Stimulated activated naive CD8-positive, alpha-beta T cell treated with anti-CD3 and anti-CD28 coated beads, Interleukin-15, Interleukin-2, amounts not matched to agents 100 ng/mL and 50 ng/mL, for 24 hours (primary cell): ENCODE results near the gene EMC9.

Experiments
- H3K27ac Mint-ChIP-seq: one replicate; pipeline ENCODE4 v1.8.0; 2021; ENCODE audit warnings: mild to moderate bottlenecking, mixed read lengths
- H3K27me3 Mint-ChIP-seq: one replicate; pipeline ENCODE4 v1.8.0; 2021; ENCODE audit warnings: mixed read lengths
- H3K36me3 Mint-ChIP-seq: one replicate; pipeline ENCODE4 v1.8.0; 2021; ENCODE audit warnings: low read depth, mixed read lengths
- H3K4me1 Mint-ChIP-seq: one replicate; pipeline ENCODE4 v1.8.0; 2021; ENCODE audit warnings: low read depth, mixed read lengths
- H3K4me3 Mint-ChIP-seq: one replicate; pipeline ENCODE4 v1.8.0; 2021; ENCODE audit warnings: mild to moderate bottlenecking, mixed read lengths
- H3K9me3 Mint-ChIP-seq: one replicate; pipeline ENCODE4 v1.8.0; 2021; ENCODE audit warnings: mixed read lengths

EMC9 gene

GRCh38 chr14:24132061-24132685 is 9.2 kb downstream of the EMC9 start:
- Mint-ChIP-seq H3K4me1 (peaks cover 33% of the 10 kb centered on the region), H3K4me3 (no peak overlapping the region)

GRCh38 chr14:24131549-24131966 is 9.8 kb downstream of the EMC9 start:
- no peak overlapping the region for H3K4me3 Mint-ChIP-seq
- no peaks in the 10 kb centered on the region for H3K9me3 Mint-ChIP-seq
- peak overlapping the region; percentile 81 for H3K27ac Mint-ChIP-seq
- H3K4me1 Mint-ChIP-seq = peaks cover 27% of the 10 kb centered on the region
- peaks cover under 1% of the 10 kb centered on the region for H3K36me3 Mint-ChIP-seq
- H3K27me3 Mint-ChIP-seq = no peaks in the 10 kb centered on the region

More at GRCh38 chr14:24132061-24132685, 9.2 kb downstream of the EMC9 start:
- Mint-ChIP-seq H3K27me3 (no peaks in the 10 kb centered on the region), H3K9me3 (no peaks in the 10 kb centered on the region), H3K36me3 (peaks cover 7% of the 10 kb centered on the region), H3K27ac (peak overlapping the region; percentile 82)

GRCh38 chr14:24130717-24131548 is 10.5 kb downstream of the EMC9 start:
- H3K9me3 Mint-ChIP-seq = no peaks in the 10 kb centered on the region

GRCh38 chr14:24130380-24130716 is 11.0 kb downstream of the EMC9 start, which contains the start of gene FITM1:
FITM1 (plus strand) TSS chr14:24130659; CDS start chr14:24131564, 905 bp downstream.
- H3K36me3 Mint-ChIP-seq = no peaks in the 10 kb centered on the region
- H3K4me1 Mint-ChIP-seq = peaks cover 22% of the 10 kb centered on the region
- H3K27ac Mint-ChIP-seq = peak within 1 kb of the TSS; percentile 33

More at GRCh38 chr14:24130717-24131548, 10.5 kb downstream of the EMC9 start:
- no peaks in the 10 kb centered on the region for H3K36me3 Mint-ChIP-seq
- H3K4me3 Mint-ChIP-seq = no peak overlapping the region
- peaks cover 25% of the 10 kb centered on the region for H3K4me1 Mint-ChIP-seq
- H3K27me3 Mint-ChIP-seq = no peaks in the 10 kb centered on the region
- peak overlapping the region; percentile 33 for H3K27ac Mint-ChIP-seq

GRCh38 chr14:24129410-24129998 is 11.9 kb downstream of the EMC9 start:
- Mint-ChIP-seq H3K9me3 (no peaks in the 10 kb centered on the region), H3K27me3 (no peaks in the 10 kb centered on the region), H3K36me3 (no peaks in the 10 kb centered on the region), H3K27ac (no peak overlapping the region), H3K4me1 (peaks cover 17% of the 10 kb centered on the region), H3K4me3 (no peak overlapping the region)

More at GRCh38 chr14:24130380-24130716, 11.0 kb downstream of the EMC9 start, which contains the start of gene FITM1:
- no peaks in the 10 kb centered on the region for H3K27me3 Mint-ChIP-seq
- H3K4me3 Mint-ChIP-seq = no peak within 1 kb of the TSS
- H3K9me3 Mint-ChIP-seq = no peaks in the 10 kb centered on the region

GRCh38 chr14:24127673-24128072 is 13.7 kb downstream of the EMC9 start:
- Mint-ChIP-seq H3K4me1 (peaks cover 21% of the 10 kb centered on the region), H3K36me3 (peaks cover 10% of the 10 kb centered on the region), H3K27me3 (no peaks in the 10 kb centered on the region), H3K27ac (no peak overlapping the region), H3K4me3 (no peak overlapping the region), H3K9me3 (no peaks in the 10 kb centered on the region)

GRCh38 chr14:24126939-24127338 is 14.5 kb downstream of the EMC9 start:
- Mint-ChIP-seq H3K27me3 (no peaks in the 10 kb centered on the region), H3K36me3 (peaks cover 10% of the 10 kb centered on the region), H3K4me1 (peaks cover 15% of the 10 kb centered on the region), H3K4me3 (no peak overlapping the region), H3K27ac (no peak overlapping the region), H3K9me3 (no peaks in the 10 kb centered on the region)

- Mint-ChIP-seq H3K27ac (peak overlapping the region; percentile 72), H3K4me3 (no peak overlapping the region), H3K27me3 (no peaks in the 10 kb centered on the region), H3K9me3 (no peaks in the 10 kb centered on the region), H3K36me3 (peaks cover 36% of the 10 kb centered on the region), H3K4me1 (peaks cover 12% of the 10 kb centered on the region)
These were observed 17.7 kb downstream of the EMC9 start for GRCh38 chr14:24123424-24124417.

- H3K27ac Mint-ChIP-seq = no peak overlapping the region
- peaks cover 10% of the 10 kb centered on the region for H3K4me1 Mint-ChIP-seq
- peaks cover 44% of the 10 kb centered on the region for H3K36me3 Mint-ChIP-seq
- H3K9me3 Mint-ChIP-seq = no peaks in the 10 kb centered on the region
- no peaks in the 10 kb centered on the region for H3K27me3 Mint-ChIP-seq
- H3K4me3 Mint-ChIP-seq = no peak overlapping the region
These were observed 18.5 kb downstream of the EMC9 start for GRCh38 chr14:24122898-24123297.

- Mint-ChIP-seq H3K4me3 (no peak overlapping the region), H3K4me1 (peaks cover 9% of the 10 kb centered on the region), H3K27ac (no peak overlapping the region), H3K36me3 (peaks cover 47% of the 10 kb centered on the region), H3K9me3 (no peaks in the 10 kb centered on the region), H3K27me3 (no peaks in the 10 kb centered on the region)
These were observed 19.0 kb downstream of the EMC9 start for GRCh38 chr14:24122416-24122815.

- H3K9me3 Mint-ChIP-seq = no peaks in the 10 kb centered on the region
- peaks cover 47% of the 10 kb centered on the region for H3K36me3 Mint-ChIP-seq
- no peak overlapping the region for H3K4me3 Mint-ChIP-seq
- peaks cover 18% of the 10 kb centered on the region for H3K4me1 Mint-ChIP-seq
- H3K27ac Mint-ChIP-seq = no peak overlapping the region
- no peaks in the 10 kb centered on the region for H3K27me3 Mint-ChIP-seq
These were observed 20.2 kb downstream of the EMC9 start for GRCh38 chr14:24121210-24121609.

GRCh38 chr14:24119691-24120090 is 21.7 kb downstream of the EMC9 start:
- peaks cover 47% of the 10 kb centered on the region for H3K36me3 Mint-ChIP-seq
- no peaks in the 10 kb centered on the region for H3K9me3 Mint-ChIP-seq
- H3K27ac Mint-ChIP-seq = no peak overlapping the region
- peaks cover 33% of the 10 kb centered on the region for H3K4me1 Mint-ChIP-seq
- H3K4me3 Mint-ChIP-seq = no peak overlapping the region
- H3K27me3 Mint-ChIP-seq = no peaks in the 10 kb centered on the region

- peaks cover 36% of the 10 kb centered on the region for H3K36me3 Mint-ChIP-seq
These were observed 24.2 kb downstream of the EMC9 start for GRCh38 chr14:24117179-24117578.

GRCh38 chr14:24116128-24116814 is 25.1 kb downstream of the EMC9 start:
- Mint-ChIP-seq H3K4me3 (peak overlapping the region; percentile 98), H3K9me3 (no peaks in the 10 kb centered on the region), H3K36me3 (peaks cover 31% of the 10 kb centered on the region), H3K27me3 (no peaks in the 10 kb centered on the region), H3K4me1 (peaks cover 28% of the 10 kb centered on the region), H3K27ac (no peak overlapping the region)

More at GRCh38 chr14:24117179-24117578, 24.2 kb downstream of the EMC9 start:
- Mint-ChIP-seq H3K27me3 (no peaks in the 10 kb centered on the region), H3K4me3 (no peak overlapping the region), H3K9me3 (no peaks in the 10 kb centered on the region), H3K27ac (no peak overlapping the region), H3K4me1 (peaks cover 28% of the 10 kb centered on the region)
